CD8-positive, alpha-beta memory T cell (primary cell): ENCODE data around the gene PPFIA2. TPM values are rescaled to one million over a fixed set of nuclear protein-coding genes. Genes with fewer than 3 reads are reported as not detected.

ENCODE experiments used
- CTCF ChIA-PET: fragments of 350-600 bp; sonication (Branson Sonifier 250); formaldehyde crosslinking; loops from one replicate; lab custom pipeline; 2021; ENCODE audit warnings: antibody characterized with exemption; lab: Charles Lee
- POLR2A ChIA-PET: fragments of 350-600 bp; sonication (Branson Sonifier 250); formaldehyde crosslinking; loops from one replicate; lab custom pipeline; 2021; ENCODE audit warnings: antibody characterized with exemption; lab: Charles Lee
- DNase-seq, 5 donors: peaks; one replicate each; pipeline versions ENCODE4 v3.0.0 to v3.0.0-alpha.2; 2020 to 2022; ENCODE audit warnings: mixed read lengths in 1 of 5
- H3K27ac ChIP-seq: one replicate; pipeline ENCODE4 v1.7.0; 2013; ENCODE audit warnings: low read depth, mild to moderate bottlenecking, low read length, moderate library complexity
- H3K27me3 ChIP-seq: 2 replicates; pipeline ENCODE4 v1.7.0; 2013; ENCODE audit warnings: low read length, mild to moderate bottlenecking; ENCODE audit not compliant: insufficient read depth, poor library complexity, severe bottlenecking
- H3K36me3 ChIP-seq: 2 replicates; pipeline ENCODE4 v1.7.0; 2013; ENCODE audit warnings: mild to moderate bottlenecking, low read length, moderate library complexity; ENCODE audit not compliant: insufficient read depth
- H3K4me1 ChIP-seq: 2 replicates; pipeline ENCODE4 v1.7.0; 2013; ENCODE audit warnings: mild to moderate bottlenecking, low read length, moderate library complexity; ENCODE audit not compliant: insufficient read depth
- H3K4me3 ChIP-seq: 2 replicates; pipeline ENCODE4 v1.7.0; 2013; ENCODE audit warnings: mild to moderate bottlenecking, low read length
- H3K9me3 ChIP-seq: 2 replicates; pipeline ENCODE4 v1.7.0; 2013; ENCODE audit warnings: mild to moderate bottlenecking, low read length
- H3K27ac Mint-ChIP-seq, 8 donors: one replicate each; pipeline ENCODE4 v1.8.0; 2020 to 2021; ENCODE audit warnings: mixed read lengths in 8 of 8, mild to moderate bottlenecking in 6 of 8, inconsistent platforms in 3 of 8, moderate library complexity in 3 of 8
- H3K27me3 Mint-ChIP-seq, 2 donors: one replicate each; pipeline ENCODE4 v1.8.0; 2020 to 2021; ENCODE audit warnings: mixed read lengths in 2 of 2, mild to moderate bottlenecking in 1 of 2, moderate library complexity in 1 of 2
- H3K36me3 Mint-ChIP-seq, 3 donors: one replicate each; pipeline ENCODE4 v1.8.0; 2020 to 2021; ENCODE audit warnings: mixed read lengths in 3 of 3, inconsistent platforms in 1 of 3, mild to moderate bottlenecking in 1 of 3
- H3K4me1 Mint-ChIP-seq, 3 donors: one replicate each; pipeline ENCODE4 v1.8.0; 2020 to 2021; ENCODE audit warnings: mixed read lengths in 3 of 3, inconsistent platforms in 1 of 3, mild to moderate bottlenecking in 1 of 3
- H3K4me3 Mint-ChIP-seq, 7 donors: one replicate each; pipeline ENCODE4 v1.8.0; 2020 to 2021; ENCODE audit warnings: mixed read lengths in 7 of 7, mild to moderate bottlenecking in 6 of 7, moderate library complexity in 4 of 7, inconsistent platforms in 2 of 7
- H3K9me3 Mint-ChIP-seq, 5 donors: one replicate each; pipeline ENCODE4 v1.8.0; 2020 to 2022; ENCODE audit warnings: mixed read lengths in 5 of 5, mild to moderate bottlenecking in 3 of 5, moderate library complexity in 2 of 5, inconsistent platforms in 1 of 5
- polyA plus RNA-seq: library from polyadenylated mRNA; unstranded; fragments of 300-500 nt; fragmentation: Illumina TruSeq; gene quantifications from one replicate; pipeline ENCODE4 v1.2.3, GENCODE V29; 2021
- total RNA-seq, 2 experiments: library from RNA; stranded (reverse); gene quantifications; one replicate each; pipeline ENCODE4 v1.2.3, GENCODE V29; 2021

PPFIA2 gene
- total and polyA plus RNA-seq, 3 experiments from 2014 or later = not detected

GRCh38 chr12:81327425-81327824, 431.7 kb downstream of the PPFIA2 start:
- Histone ChIP-seq H3K27ac (no peak overlapping the region), H3K9me3 (no peaks in the 10 kb centered on the region), H3K36me3 (no peaks in the 10 kb centered on the region), H3K4me3 (no peak overlapping the region), H3K27me3 (no peaks in the 10 kb centered on the region), H3K4me1 (no peaks in the 10 kb centered on the region)
- ChIA-PET POLR2A (no interaction called here), CTCF (no interaction called here)
- Mint-ChIP-seq H3K9me3 (peaks cover 0 to 27% (median 0%) of the 10 kb centered on the region in 5 donors), H3K36me3 (no peaks in the 10 kb centered on the region), H3K4me1 (no peaks in the 10 kb centered on the region), H3K27me3 (no peaks in the 10 kb centered on the region), H3K4me3 (no peak overlapping the region), H3K27ac (no peak overlapping the region)
- no peak for DNase-seq

DNA sequence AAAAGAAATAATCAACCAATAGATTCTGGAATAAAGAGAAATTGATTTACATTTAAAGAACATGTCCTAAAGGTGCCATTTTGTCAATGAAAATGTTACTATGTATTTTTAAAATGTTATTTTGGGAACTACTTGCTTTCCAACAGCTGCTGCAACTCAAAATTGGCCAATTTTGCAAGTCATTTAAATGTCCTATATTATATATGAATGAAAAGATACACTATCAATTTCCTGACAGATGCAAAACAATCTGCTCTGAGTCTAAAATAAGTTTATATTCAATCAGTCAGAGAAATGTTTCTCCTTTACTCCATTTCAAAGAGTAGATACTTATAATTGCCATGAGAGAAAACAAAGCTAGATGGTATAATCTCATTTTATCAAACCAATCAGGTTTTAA, 434.1 kb downstream of the PPFIA2 start:
- Mint-ChIP-seq H3K36me3 (no peaks in the 10 kb centered on the region), H3K27ac (no peak overlapping the region), H3K4me3 (no peak overlapping the region), H3K4me1 (no peaks in the 10 kb centered on the region), H3K9me3 (peaks cover 0 to 32% (median 5%) of the 10 kb centered on the region in 5 donors), H3K27me3 (no peaks in the 10 kb centered on the region)
- Histone ChIP-seq H3K4me1 (no peaks in the 10 kb centered on the region), H3K27me3 (no peaks in the 10 kb centered on the region), H3K4me3 (no peak overlapping the region), H3K36me3 (no peaks in the 10 kb centered on the region), H3K27ac (no peak overlapping the region), H3K9me3 (no peaks in the 10 kb centered on the region)
- DNase-seq = no peak
- CTCF ChIA-PET = no interaction called here
- POLR2A ChIA-PET = no interaction called here

GRCh38 chr12:81314903-81315531, 444.1 kb downstream of the PPFIA2 start:
- Histone ChIP-seq H3K27ac (no peak overlapping the region), H3K4me3 (no peak overlapping the region), H3K9me3 (no peaks in the 10 kb centered on the region), H3K27me3 (no peaks in the 10 kb centered on the region), H3K36me3 (no peaks in the 10 kb centered on the region), H3K4me1 (no peaks in the 10 kb centered on the region)
- H3K27ac Mint-ChIP-seq = no peak overlapping the region
- ChIA-PET CTCF (no interaction called here), POLR2A (no interaction called here)
- no peak overlapping the region for H3K4me3 Mint-ChIP-seq
- peaks cover 0 to 21% (median 4%) of the 10 kb centered on the region in 5 donors for H3K9me3 Mint-ChIP-seq
- H3K36me3 Mint-ChIP-seq = no peaks in the 10 kb centered on the region
- H3K4me1 Mint-ChIP-seq = no peaks in the 10 kb centered on the region
- no peaks in the 10 kb centered on the region for H3K27me3 Mint-ChIP-seq
- DNase-seq = no peak

DNA sequence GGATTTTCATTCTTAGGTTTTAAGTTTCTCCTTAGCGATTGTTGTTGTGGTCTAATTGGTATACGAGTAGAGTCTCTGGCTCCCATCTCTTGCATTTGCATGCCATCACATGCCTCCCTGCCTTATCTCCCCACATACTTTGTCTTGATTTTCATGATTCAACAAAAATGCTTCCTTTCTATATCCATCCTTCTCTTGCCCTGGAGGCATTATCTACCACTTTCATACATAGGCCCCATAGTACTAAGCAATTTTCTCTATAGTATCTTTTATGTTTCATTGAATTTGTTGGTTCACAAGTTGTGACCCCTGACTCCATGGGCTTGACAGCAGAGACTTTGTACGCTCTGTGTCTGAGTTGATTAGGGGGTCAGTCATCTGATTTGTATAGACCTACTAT, 455.2 kb downstream of the PPFIA2 start:
- no peaks in the 10 kb centered on the region for H3K36me3 ChIP-seq
- no peak overlapping the region for H3K4me3 Mint-ChIP-seq
- H3K27me3 ChIP-seq = no peaks in the 10 kb centered on the region
- H3K27ac Mint-ChIP-seq = no peak overlapping the region
- H3K4me1 ChIP-seq = no peaks in the 10 kb centered on the region
- no peaks in the 10 kb centered on the region for H3K36me3 Mint-ChIP-seq
- H3K27ac ChIP-seq = no peak overlapping the region
- H3K4me1 Mint-ChIP-seq = no peaks in the 10 kb centered on the region
- no peak for DNase-seq
- ChIA-PET CTCF (no interaction called here), POLR2A (no interaction called here)
- no peaks in the 10 kb centered on the region for H3K9me3 ChIP-seq
- H3K4me3 ChIP-seq = no peak overlapping the region
- H3K9me3 Mint-ChIP-seq = peaks cover 0 to 22% (median 6%) of the 10 kb centered on the region in 5 donors
- no peaks in the 10 kb centered on the region for H3K27me3 Mint-ChIP-seq

- no peaks in the 10 kb centered on the region for H3K9me3 ChIP-seq
- Mint-ChIP-seq H3K27me3 (no peaks in the 10 kb centered on the region), H3K4me3 (no peak overlapping the region), H3K4me1 (no peaks in the 10 kb centered on the region), H3K27ac (no peak overlapping the region), H3K9me3 (peaks cover 1 to 9% (median 6%) of the 10 kb centered on the region in 5 donors), H3K36me3 (no peaks in the 10 kb centered on the region)
- DNase-seq = no peak
- no peaks in the 10 kb centered on the region for H3K4me1 ChIP-seq
- ChIA-PET CTCF (no interaction called here), POLR2A (no interaction called here)
- H3K36me3 ChIP-seq = no peaks in the 10 kb centered on the region
- H3K27me3 ChIP-seq = no peaks in the 10 kb centered on the region
- H3K27ac ChIP-seq = no peak overlapping the region
- no peak overlapping the region for H3K4me3 ChIP-seq
Measured at GRCh38 chr12:81300454-81300853, 458.7 kb downstream of the PPFIA2 start.

GRCh38 chr12:81297601-81298000, 461.5 kb downstream of the PPFIA2 start:
- CTCF ChIA-PET = no interaction called here
- Histone ChIP-seq H3K27me3 (no peaks in the 10 kb centered on the region), H3K4me1 (no peaks in the 10 kb centered on the region), H3K27ac (no peak overlapping the region), H3K36me3 (no peaks in the 10 kb centered on the region), H3K9me3 (no peaks in the 10 kb centered on the region), H3K4me3 (no peak overlapping the region)
- peaks cover 0 to 9% (median 8%) of the 10 kb centered on the region in 5 donors for H3K9me3 Mint-ChIP-seq
- H3K4me1 Mint-ChIP-seq = no peaks in the 10 kb centered on the region
- no peak overlapping the region for H3K27ac Mint-ChIP-seq
- POLR2A ChIA-PET = no interaction called here
- no peak overlapping the region for H3K4me3 Mint-ChIP-seq
- no peak for DNase-seq
- no peaks in the 10 kb centered on the region for H3K27me3 Mint-ChIP-seq
- no peaks in the 10 kb centered on the region for H3K36me3 Mint-ChIP-seq

- Mint-ChIP-seq H3K27me3 (no peaks in the 10 kb centered on the region), H3K27ac (no peak overlapping the region), H3K36me3 (no peaks in the 10 kb centered on the region), H3K4me3 (no peak overlapping the region), H3K9me3 (peaks cover 0 to 13% (median 7%) of the 10 kb centered on the region in 5 donors), H3K4me1 (no peaks in the 10 kb centered on the region)
- Histone ChIP-seq H3K9me3 (no peaks in the 10 kb centered on the region), H3K27ac (no peak overlapping the region), H3K27me3 (no peaks in the 10 kb centered on the region), H3K4me3 (no peak overlapping the region), H3K36me3 (no peaks in the 10 kb centered on the region), H3K4me1 (no peaks in the 10 kb centered on the region)
- DNase-seq = no peak
- POLR2A ChIA-PET = no interaction called here
- CTCF ChIA-PET = no interaction called here
Measured at GRCh38 chr12:81296556-81297305, 462.4 kb downstream of the PPFIA2 start.

GRCh38 chr12:81295251-81295650, 463.9 kb downstream of the PPFIA2 start:
- Histone ChIP-seq H3K27me3 (no peaks in the 10 kb centered on the region), H3K4me3 (no peak overlapping the region), H3K36me3 (no peaks in the 10 kb centered on the region), H3K27ac (no peak overlapping the region), H3K9me3 (no peaks in the 10 kb centered on the region), H3K4me1 (no peaks in the 10 kb centered on the region)
- peaks cover 0 to 15% (median 6%) of the 10 kb centered on the region in 5 donors for H3K9me3 Mint-ChIP-seq
- CTCF ChIA-PET = no interaction called here
- no peak overlapping the region for H3K27ac Mint-ChIP-seq
- no peak for DNase-seq
- POLR2A ChIA-PET = no interaction called here
- H3K4me3 Mint-ChIP-seq = no peak overlapping the region
- no peaks in the 10 kb centered on the region for H3K4me1 Mint-ChIP-seq
- H3K36me3 Mint-ChIP-seq = no peaks in the 10 kb centered on the region
- H3K27me3 Mint-ChIP-seq = no peaks in the 10 kb centered on the region
